Stomach smooth muscle (tissue), 2 donors: Measurements from ENCODE around the gene NOC4L.

Experiments
- H3K27ac ChIP-seq: one replicate; pipeline ENCODE4 v1.7.0; 2013; ENCODE audit warnings: mild to moderate bottlenecking, low read length, inconsistent platforms
- H3K27me3 ChIP-seq, 2 donors: one replicate each; pipeline ENCODE4 v1.7.0; 2013; ENCODE audit warnings: low read length in 2 of 2; ENCODE audit not compliant: insufficient read depth in 2 of 2, control insufficient read depth in 1 of 2
- H3K36me3 ChIP-seq, 2 donors: one replicate each; pipeline ENCODE4 v1.7.0; 2013; ENCODE audit warnings: low read length in 2 of 2; ENCODE audit not compliant: control insufficient read depth in 2 of 2, insufficient read depth in 2 of 2
- H3K4me1 ChIP-seq: one replicate; pipeline ENCODE4 v1.7.0; 2013; ENCODE audit warnings: low read length; ENCODE audit not compliant: control insufficient read depth, insufficient read depth
- H3K4me3 ChIP-seq, 2 donors: one replicate each; pipeline ENCODE4 v1.7.0; 2013; ENCODE audit warnings: low read length in 2 of 2
- H3K9ac ChIP-seq, 2 donors: one replicate each; pipeline ENCODE4 v1.7.0; 2013; ENCODE audit warnings: low read length in 2 of 2, mild to moderate bottlenecking in 1 of 2
- H3K9me3 ChIP-seq, 2 donors: one replicate each; pipeline ENCODE4 v1.7.0; 2013; ENCODE audit warnings: low read length in 2 of 2; ENCODE audit not compliant: control insufficient read depth in 2 of 2
- donor health status: healthy.
- donor health status: Pancreatic carcinoma.

NOC4L gene

GRCh38 chr12:132108211-132108832 lies 35.9 kb upstream of the NOC4L start:
- H3K27ac ChIP-seq, result no peak overlapping the region
- H3K27me3 ChIP-seq, result no peaks in the 10 kb centered on the region
- H3K9ac ChIP-seq, result no peak overlapping the region
- H3K9me3 ChIP-seq, result no peaks in the 10 kb centered on the region
- peaks cover 5% of the 10 kb centered on the region for H3K4me1 ChIP-seq
- peaks cover 10 to 11% of the 10 kb centered on the region in 2 donors for H3K36me3 ChIP-seq
- H3K4me3 ChIP-seq, result no peak overlapping the region

DNA sequence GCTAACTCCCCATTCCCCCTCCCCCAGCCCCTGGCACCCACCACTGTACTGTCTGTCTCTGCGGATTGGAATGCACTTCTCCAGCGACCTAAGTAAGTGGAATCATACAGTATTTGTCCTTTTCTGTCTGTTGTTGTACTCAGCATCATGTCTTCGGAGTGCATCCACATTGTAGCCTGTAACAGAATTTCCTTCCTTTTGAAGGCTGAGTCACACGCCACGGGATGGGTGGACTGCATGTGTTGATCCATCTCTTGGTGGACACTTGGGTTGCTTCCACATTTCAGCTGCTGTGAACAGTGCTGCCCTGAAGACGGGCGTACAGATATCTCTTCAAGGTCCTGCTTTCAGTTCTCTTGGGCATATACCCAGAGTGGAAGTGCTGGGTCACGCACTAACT lies 34.5 kb upstream of the NOC4L start:
- no peak overlapping the region for H3K4me3 ChIP-seq
- H3K4me1 ChIP-seq, result peaks cover 5% of the 10 kb centered on the region
- no peaks in the 10 kb centered on the region for H3K9me3 ChIP-seq
- no peak overlapping the region for H3K9ac ChIP-seq
- H3K27ac ChIP-seq, result no peak overlapping the region
- peaks cover 18 to 22% of the 10 kb centered on the region in 2 donors for H3K36me3 ChIP-seq
- no peaks in the 10 kb centered on the region for H3K27me3 ChIP-seq

- Histone ChIP-seq H3K4me3 (no peak overlapping the region), H3K36me3 (peaks cover 20 to 26% of the 10 kb centered on the region in 2 donors), H3K27me3 (no peaks in the 10 kb centered on the region), H3K4me1 (peaks cover 5% of the 10 kb centered on the region), H3K9ac (no peak overlapping the region), H3K27ac (no peak overlapping the region), H3K9me3 (no peaks in the 10 kb centered on the region)
Measured at GRCh38 chr12:132110677-132111076, 33.6 kb upstream of the NOC4L start.

DNA sequence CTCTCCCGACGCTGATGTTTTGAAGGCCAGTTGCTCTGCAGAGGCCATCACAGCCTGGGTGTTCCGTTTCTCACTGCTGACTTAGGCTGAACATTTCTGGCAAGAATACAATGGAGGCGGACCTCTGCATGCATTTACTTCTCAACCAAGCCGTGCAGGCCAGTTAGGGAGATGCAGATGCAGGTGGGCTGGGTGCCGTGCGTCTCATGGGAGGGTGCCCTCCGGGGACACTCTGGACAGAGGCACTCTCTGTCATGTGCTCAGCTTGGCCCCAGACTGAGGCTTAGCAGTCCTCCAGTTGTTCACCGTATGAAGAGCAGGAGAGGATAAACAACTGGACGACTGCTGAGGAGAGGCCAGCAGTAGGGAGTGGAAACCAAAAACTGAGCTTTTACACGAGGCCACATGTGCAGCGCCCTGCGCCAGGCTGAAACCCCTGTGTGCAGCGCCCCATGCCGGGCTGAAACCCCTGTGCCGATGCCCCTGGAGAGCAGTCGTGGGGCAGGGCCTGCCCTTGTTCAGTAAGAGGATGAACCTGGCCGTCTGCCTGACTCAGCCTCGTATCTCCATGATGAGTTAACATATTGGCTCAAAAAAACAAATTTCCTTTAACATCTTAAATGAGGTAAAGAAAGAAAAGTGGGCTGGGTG lies 32.5 kb upstream of the NOC4L start:
- no peak overlapping the region for H3K27ac ChIP-seq
- no peaks in the 10 kb centered on the region for H3K27me3 ChIP-seq
- no peaks in the 10 kb centered on the region for H3K9me3 ChIP-seq
- peaks cover 5% of the 10 kb centered on the region for H3K4me1 ChIP-seq
- H3K36me3 ChIP-seq, result peaks cover 24 to 34% of the 10 kb centered on the region in 2 donors
- H3K9ac ChIP-seq, result no peak overlapping the region
- no peak overlapping the region for H3K4me3 ChIP-seq

- Histone ChIP-seq H3K4me3 (no peak overlapping the region), H3K9me3 (no peaks in the 10 kb centered on the region), H3K27ac (no peak overlapping the region), H3K36me3 (peaks cover 26 to 33% of the 10 kb centered on the region in 2 donors), H3K4me1 (peaks cover 5% of the 10 kb centered on the region), H3K27me3 (no peaks in the 10 kb centered on the region), H3K9ac (no peak overlapping the region)
Measured at GRCh38 chr12:132114667-132115066, 29.6 kb upstream of the NOC4L start.

DNA sequence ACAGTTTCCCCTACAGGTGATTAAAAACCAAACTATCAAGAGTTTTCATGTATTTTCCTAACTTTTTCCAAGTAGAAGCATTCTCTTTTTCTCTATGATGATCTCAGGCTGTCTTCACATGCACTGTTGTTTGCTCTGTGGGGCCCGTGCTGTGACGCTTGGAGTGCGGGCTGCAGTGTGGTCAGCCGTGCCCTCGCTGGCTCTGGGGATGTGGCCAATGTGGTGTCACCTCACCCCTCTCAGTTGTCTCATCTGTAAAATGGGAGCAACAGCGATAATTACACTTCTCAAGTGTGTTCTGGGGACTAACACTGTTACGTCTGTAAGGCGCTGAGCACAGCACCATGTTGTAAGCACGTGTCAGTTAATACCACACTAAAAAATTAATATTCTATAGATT lies 28.8 kb upstream of the NOC4L start:
- Histone ChIP-seq H3K9ac (no peak overlapping the region), H3K4me3 (no peak overlapping the region), H3K27ac (no peak overlapping the region), H3K27me3 (no peaks in the 10 kb centered on the region), H3K9me3 (no peaks in the 10 kb centered on the region), H3K4me1 (peaks cover 5% of the 10 kb centered on the region), H3K36me3 (peaks cover 27 to 29% of the 10 kb centered on the region in 2 donors)

- H3K9ac ChIP-seq, result no peak overlapping the region
- no peaks in the 10 kb centered on the region for H3K27me3 ChIP-seq
- H3K4me3 ChIP-seq, result no peak overlapping the region
- H3K36me3 ChIP-seq, result peaks cover 33 to 34% of the 10 kb centered on the region in 2 donors
- H3K4me1 ChIP-seq, result peaks cover under 1% of the 10 kb centered on the region
- no peaks in the 10 kb centered on the region for H3K9me3 ChIP-seq
- no peak overlapping the region for H3K27ac ChIP-seq
Measured at GRCh38 chr12:132116709-132117557, 27.3 kb upstream of the NOC4L start.

GRCh38 chr12:132117558-132117875 lies 26.7 kb upstream of the NOC4L start:
- Histone ChIP-seq H3K27me3 (no peaks in the 10 kb centered on the region), H3K4me3 (no peak overlapping the region), H3K9me3 (no peaks in the 10 kb centered on the region), H3K27ac (no peak overlapping the region), H3K36me3 (peaks cover 37% of the 10 kb centered on the region in 2 donors), H3K4me1 (no peaks in the 10 kb centered on the region), H3K9ac (no peak overlapping the region)

DNA sequence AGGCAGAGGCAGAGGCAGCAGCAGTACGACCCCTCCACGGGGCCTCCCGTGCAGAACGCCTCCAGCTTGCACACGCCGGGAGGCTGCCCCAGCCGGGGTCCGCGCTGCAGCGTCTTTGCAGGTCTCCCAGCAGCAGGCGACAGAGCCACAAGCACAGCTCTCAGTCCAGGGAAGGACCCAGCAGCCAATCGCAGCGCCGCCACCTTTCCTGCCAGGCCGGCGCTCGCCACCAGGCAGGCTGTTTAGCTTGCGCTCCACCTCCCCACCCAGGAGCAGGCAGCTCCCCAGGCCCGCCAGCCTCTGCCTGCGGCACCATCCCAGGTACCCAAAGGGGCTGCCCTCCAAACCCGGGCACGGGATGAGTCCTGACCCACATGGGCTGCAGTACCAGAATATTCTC lies 25.4 kb upstream of the NOC4L start:
- Histone ChIP-seq H3K9me3 (no peaks in the 10 kb centered on the region), H3K4me3 (no peak overlapping the region), H3K27me3 (no peaks in the 10 kb centered on the region), H3K4me1 (no peaks in the 10 kb centered on the region), H3K9ac (no peak overlapping the region), H3K27ac (no peak overlapping the region), H3K36me3 (peaks cover 32 to 36% of the 10 kb centered on the region in 2 donors)

DNA sequence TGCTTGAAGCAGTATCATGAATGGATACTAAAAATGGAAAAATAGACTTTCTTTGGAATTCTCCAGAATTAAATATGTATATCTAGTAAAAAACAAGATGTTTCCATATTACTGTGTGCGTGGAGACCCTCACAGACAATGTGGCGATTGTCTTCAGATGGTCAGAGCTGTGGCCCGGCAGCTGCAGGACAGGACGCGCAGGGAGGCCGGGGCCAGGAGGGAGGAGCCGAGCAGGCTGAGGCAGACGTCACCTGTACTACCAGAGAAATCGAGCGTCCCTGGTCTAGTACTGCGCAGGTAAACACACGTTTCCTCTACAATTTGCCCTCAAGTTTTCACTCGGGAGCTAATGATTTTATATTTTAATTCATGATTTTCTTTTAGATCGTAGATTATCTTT lies 23.0 kb upstream of the NOC4L start:
- H3K4me1 ChIP-seq, result no peaks in the 10 kb centered on the region
- no peaks in the 10 kb centered on the region for H3K27me3 ChIP-seq
- H3K9me3 ChIP-seq, result no peaks in the 10 kb centered on the region
- no peak overlapping the region for H3K27ac ChIP-seq
- peaks cover 29 to 36% of the 10 kb centered on the region in 2 donors for H3K36me3 ChIP-seq
- no peak overlapping the region for H3K9ac ChIP-seq
- H3K4me3 ChIP-seq, result no peak overlapping the region
